ENCODE results near the gene ZNF324.
"Not testable (repeated sequence)": the region's sequence is repeated elsewhere in the genome, so short reads cannot be mapped to it uniquely, and the experiment has no call there.

Gene ZNF324

DNA sequence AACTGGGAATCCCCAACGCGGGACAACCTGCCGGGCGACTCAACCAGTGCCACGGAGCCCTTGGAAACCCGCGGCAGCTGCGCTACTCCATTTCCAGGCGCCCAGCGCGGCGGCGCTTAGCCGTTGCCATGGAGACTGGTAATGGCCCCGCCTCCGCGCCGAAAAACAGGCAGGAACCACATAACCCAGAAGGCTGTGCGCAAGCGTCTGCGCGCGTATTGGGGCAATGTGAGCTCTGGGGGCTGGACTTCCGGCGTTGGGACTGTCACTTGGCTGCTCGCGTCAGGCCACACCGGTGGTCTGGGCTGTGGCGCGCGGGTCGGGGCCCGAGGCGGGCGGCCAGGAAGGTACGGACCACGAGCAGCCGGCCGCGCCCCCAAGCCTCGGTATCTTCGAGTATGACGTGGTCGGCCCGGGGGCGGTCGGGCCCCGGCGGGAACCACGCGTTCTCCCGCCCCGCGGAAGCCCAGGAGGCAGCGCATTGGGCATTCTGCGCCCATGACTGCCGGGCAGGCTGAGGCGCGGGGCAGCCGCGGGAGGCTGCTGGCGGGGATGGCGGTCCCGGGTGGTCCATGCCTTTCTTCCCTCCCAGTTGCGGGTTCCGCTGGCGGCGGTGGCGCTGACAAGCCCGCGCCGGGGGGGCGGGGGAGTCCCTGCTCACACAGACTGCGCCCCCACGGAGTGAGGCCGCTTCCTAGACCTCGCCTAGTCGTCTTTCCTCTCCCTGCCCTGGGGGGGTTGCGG is 15.3 kb upstream of the ZNF324 start, which contains the start of gene ZNF324B:
Gene ZNF324B, plus strand, starts transcription at position 265 of the 744 bp plus-strand sequence. CDS start 2,080 bp downstream, outside the sequence.
- Histone ChIP-seq H3K9me3 (ENCODE audit: control insufficient read depth, insufficient read depth, low read length) (peaks cover 2% of the 10 kb centered on the region; the same call in 1 of the 2 replicates), H3K4me1 (ENCODE audit: control insufficient read depth, insufficient read depth, low read length) (no peaks in the 10 kb centered on the region), H3K4me3 (ENCODE audit: low read length) (peak within 1 kb of the TSS; percentile 51; the same call in 1 of the 2 replicates), H3K27ac (ENCODE audit: low read length) (no peak within 1 kb of the TSS), H3K27me3 (ENCODE audit: control insufficient read depth, insufficient read depth, low read length) (peaks cover 3% of the 10 kb centered on the region; the same call in 1 of the 2 replicates), H3K36me3 (ENCODE audit: control insufficient read depth, insufficient read depth, low read length) (no peaks in the 10 kb centered on the region)
- WGBS (ENCODE audit: insufficient coverage, insufficient read length) = no CpG with 5 or more reads among the region's 79 CpGs
- peak; percentile 95 for DNase-seq (ENCODE audit: low read depth, low spot score)

- H3K27me3 ChIP-seq (ENCODE audit: control insufficient read depth, insufficient read depth, low read length) = peaks cover 3% of the 10 kb centered on the region; the same call in 1 of the 2 replicates
- H3K4me1 ChIP-seq (ENCODE audit: control insufficient read depth, insufficient read depth, low read length) = no peaks in the 10 kb centered on the region
- H3K36me3 ChIP-seq (ENCODE audit: control insufficient read depth, insufficient read depth, low read length) = no peaks in the 10 kb centered on the region
- peaks cover 2% of the 10 kb centered on the region; the same call in 1 of the 2 replicates for H3K9me3 ChIP-seq (ENCODE audit: control insufficient read depth, insufficient read depth, low read length)
- DNase-seq (ENCODE audit: low read depth, low spot score) = no peak
- no peak overlapping the region for H3K27ac ChIP-seq (ENCODE audit: low read length)
- no peak overlapping the region for H3K4me3 ChIP-seq (ENCODE audit: low read length)
- WGBS (ENCODE audit: insufficient coverage, insufficient read length) = no CpG with 5 or more reads among the region's 6 CpGs
Observed at GRCh38 chr19:58453743-58454142, 13.1 kb upstream of the ZNF324 start.

- no peaks in the 10 kb centered on the region for H3K36me3 ChIP-seq (ENCODE audit: control insufficient read depth, insufficient read depth, low read length)
- no peaks in the 10 kb centered on the region for H3K4me1 ChIP-seq (ENCODE audit: control insufficient read depth, insufficient read depth, low read length)
- no peak overlapping the region for H3K27ac ChIP-seq (ENCODE audit: low read length)
- H3K27me3 ChIP-seq (ENCODE audit: control insufficient read depth, insufficient read depth, low read length) = peaks cover 3% of the 10 kb centered on the region
- DNase-seq (ENCODE audit: low read depth, low spot score) = no peak
- H3K4me3 ChIP-seq (ENCODE audit: low read length) = no peak overlapping the region
- no peaks in the 10 kb centered on the region for H3K9me3 ChIP-seq (ENCODE audit: control insufficient read depth, insufficient read depth, low read length)
- no CpG with 5 or more reads among the region's 21 CpGs for WGBS (ENCODE audit: insufficient coverage, insufficient read length)
Observed at GRCh38 chr19:58455306-58455705, 11.6 kb upstream of the ZNF324 start.

DNA sequence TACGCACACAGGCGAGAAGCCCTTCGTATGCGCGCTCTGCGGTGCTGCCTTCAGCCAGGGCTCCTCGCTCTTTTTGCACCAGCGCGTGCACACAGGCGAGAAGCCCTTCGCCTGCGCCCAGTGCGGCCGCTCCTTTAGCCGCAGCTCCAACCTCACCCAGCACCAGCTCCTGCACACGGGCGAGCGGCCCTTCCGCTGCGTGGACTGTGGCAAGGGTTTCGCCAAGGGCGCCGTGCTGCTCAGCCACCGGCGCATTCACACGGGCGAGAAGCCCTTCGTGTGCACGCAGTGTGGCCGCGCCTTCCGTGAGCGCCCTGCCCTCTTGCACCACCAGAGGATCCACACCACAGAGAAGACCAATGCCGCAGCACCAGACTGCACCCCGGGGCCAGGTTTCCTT is 10.8 kb upstream of the ZNF324 start:
- no peaks in the 10 kb centered on the region for H3K9me3 ChIP-seq (ENCODE audit: control insufficient read depth, insufficient read depth, low read length)
- WGBS (ENCODE audit: insufficient coverage, insufficient read length) = no CpG with 5 or more reads among the region's 35 CpGs
- no peak for DNase-seq (ENCODE audit: low read depth, low spot score)
- H3K36me3 ChIP-seq (ENCODE audit: control insufficient read depth, insufficient read depth, low read length) = no peaks in the 10 kb centered on the region
- no peak overlapping the region for H3K4me3 ChIP-seq (ENCODE audit: low read length)
- no peaks in the 10 kb centered on the region for H3K4me1 ChIP-seq (ENCODE audit: control insufficient read depth, insufficient read depth, low read length)
- H3K27me3 ChIP-seq (ENCODE audit: control insufficient read depth, insufficient read depth, low read length) = no peaks in the 10 kb centered on the region; the same call in 1 of the 2 replicates
- H3K27ac ChIP-seq (ENCODE audit: low read length) = no peak overlapping the region

DNA sequence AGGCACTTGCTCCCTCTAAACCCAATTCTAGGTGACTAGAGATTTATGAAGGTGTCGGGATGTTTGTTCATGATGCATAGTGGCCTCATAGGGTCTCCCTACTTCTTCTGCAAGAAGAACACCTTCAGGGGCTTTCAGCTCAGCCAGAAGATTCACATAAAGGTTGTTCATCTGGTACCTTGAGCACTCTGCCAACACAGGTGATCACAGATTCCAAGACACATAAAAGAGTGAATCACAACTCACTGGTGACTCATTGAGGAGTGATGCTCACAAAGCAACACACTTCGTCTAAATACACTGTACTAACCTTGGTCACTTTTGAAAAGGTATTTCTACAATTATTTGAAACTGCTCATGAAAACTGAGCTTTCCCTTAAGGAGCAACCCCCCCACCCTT is 6.8 kb upstream of the ZNF324 start:
- Histone ChIP-seq H3K27me3 (ENCODE audit: control insufficient read depth, insufficient read depth, low read length) (no peaks in the 10 kb centered on the region; the same call in 1 of the 2 replicates), H3K9me3 (ENCODE audit: control insufficient read depth, insufficient read depth, low read length) (no peaks in the 10 kb centered on the region), H3K36me3 (ENCODE audit: control insufficient read depth, insufficient read depth, low read length) (no peaks in the 10 kb centered on the region), H3K4me3 (ENCODE audit: low read length) (no peak overlapping the region), H3K27ac (ENCODE audit: low read length) (no peak overlapping the region), H3K4me1 (ENCODE audit: control insufficient read depth, insufficient read depth, low read length) (no peaks in the 10 kb centered on the region)
- no CpG with 5 or more reads among the region's 2 CpGs for WGBS (ENCODE audit: insufficient coverage, insufficient read length)
- DNase-seq (ENCODE audit: low read depth, low spot score) = no peak

DNA sequence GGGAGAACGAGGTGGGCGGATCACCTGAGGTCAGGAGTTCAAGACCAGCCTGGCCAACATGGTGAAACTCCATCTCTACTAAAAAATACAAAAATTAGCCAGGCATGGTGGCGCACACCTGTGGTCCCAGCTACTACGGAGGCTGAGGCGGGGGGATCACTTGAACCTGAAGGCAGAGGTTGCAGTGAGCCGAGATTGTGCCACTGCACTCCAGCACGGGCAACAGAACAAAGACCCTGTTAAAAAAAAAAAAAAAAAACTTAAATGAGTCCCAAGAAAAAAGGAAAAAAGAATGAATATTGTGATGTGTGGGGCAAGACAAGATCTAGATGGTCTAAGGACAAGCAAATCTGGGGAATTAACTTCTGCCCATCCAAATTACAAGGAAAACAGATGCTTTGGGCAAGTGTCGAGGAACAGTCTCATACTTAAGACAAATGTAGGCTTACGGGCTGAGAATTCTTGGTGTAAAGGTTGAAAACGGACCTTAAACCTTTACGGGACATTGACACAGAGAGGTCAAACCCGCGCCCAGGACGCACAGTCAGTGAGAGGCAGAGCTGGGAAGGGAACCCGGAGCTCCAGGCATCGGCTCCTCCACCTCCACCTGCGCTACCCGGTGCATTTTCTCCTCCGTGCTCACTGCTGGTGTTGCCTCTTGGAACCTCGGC is 656 bp upstream of the ZNF324 start:
- WGBS (ENCODE audit: insufficient coverage, insufficient read length) = no CpG with 5 or more reads among the region's 20 CpGs
- no peak overlapping the region for H3K27ac ChIP-seq (ENCODE audit: low read length)
- no peak for DNase-seq (ENCODE audit: low read depth, low spot score)
- no peaks in the 10 kb centered on the region for H3K9me3 ChIP-seq (ENCODE audit: control insufficient read depth, insufficient read depth, low read length)
- no peaks in the 10 kb centered on the region for H3K4me1 ChIP-seq (ENCODE audit: control insufficient read depth, insufficient read depth, low read length)
- peaks cover 5% of the 10 kb centered on the region; the same call in 1 of the 2 replicates for H3K36me3 ChIP-seq (ENCODE audit: control insufficient read depth, insufficient read depth, low read length)
- H3K27me3 ChIP-seq (ENCODE audit: control insufficient read depth, insufficient read depth, low read length) = no peaks in the 10 kb centered on the region
- H3K4me3 ChIP-seq (ENCODE audit: low read length) = peak overlapping the region; percentile 23; the same call in 1 of the 2 replicates

DNA sequence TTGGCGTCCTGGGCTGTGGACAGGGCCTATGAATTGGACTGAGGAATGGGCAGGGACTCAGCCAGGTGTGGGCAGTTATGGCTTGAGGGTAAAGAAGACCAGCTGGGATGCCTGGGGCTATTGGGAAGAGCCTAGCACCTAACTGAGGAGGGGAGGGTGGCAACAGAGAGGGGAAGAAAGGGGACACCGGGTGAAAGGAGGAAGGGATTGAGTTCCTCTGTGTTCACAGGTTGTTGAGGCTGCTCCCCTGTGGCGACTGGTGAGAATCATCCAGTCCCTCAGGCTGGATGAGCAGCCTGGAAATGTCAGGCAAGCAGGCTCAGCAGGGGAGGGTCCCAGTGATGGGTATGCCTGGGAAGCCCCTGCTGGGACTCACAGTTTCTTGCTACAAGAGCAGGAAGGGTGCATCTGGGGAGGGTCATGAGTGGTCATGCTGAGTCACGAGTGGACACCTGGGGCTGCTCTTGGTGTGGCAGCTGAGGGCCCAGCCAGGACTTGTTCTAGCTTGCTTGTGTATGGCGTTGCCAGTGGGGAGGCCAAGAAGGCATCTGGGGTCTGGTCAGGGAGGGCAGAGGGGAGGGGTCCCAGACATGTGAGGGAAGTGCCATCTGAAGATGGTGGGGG is 1.4 kb downstream of the ZNF324 start:
- no peak overlapping the region for H3K27ac ChIP-seq (ENCODE audit: low read length)
- no peaks in the 10 kb centered on the region for H3K9me3 ChIP-seq (ENCODE audit: control insufficient read depth, insufficient read depth, low read length)
- WGBS (ENCODE audit: insufficient coverage, insufficient read length) = no CpG with 5 or more reads among the region's 5 CpGs
- no peaks in the 10 kb centered on the region for H3K27me3 ChIP-seq (ENCODE audit: control insufficient read depth, insufficient read depth, low read length)
- no peak for DNase-seq (ENCODE audit: low read depth, low spot score)
- H3K4me3 ChIP-seq (ENCODE audit: low read length) = no peak overlapping the region
- peaks cover 12% of the 10 kb centered on the region for H3K36me3 ChIP-seq (ENCODE audit: control insufficient read depth, insufficient read depth, low read length)
- no peaks in the 10 kb centered on the region for H3K4me1 ChIP-seq (ENCODE audit: control insufficient read depth, insufficient read depth, low read length)

- peaks cover 12% of the 10 kb centered on the region for H3K36me3 ChIP-seq (ENCODE audit: control insufficient read depth, insufficient read depth, low read length)
- H3K4me3 ChIP-seq (ENCODE audit: low read length) = no peak overlapping the region
- H3K27me3 ChIP-seq (ENCODE audit: control insufficient read depth, insufficient read depth, low read length) = no peaks in the 10 kb centered on the region
- no peaks in the 10 kb centered on the region for H3K9me3 ChIP-seq (ENCODE audit: control insufficient read depth, insufficient read depth, low read length)
- H3K27ac ChIP-seq (ENCODE audit: low read length) = no peak overlapping the region
- DNase-seq (ENCODE audit: low read depth, low spot score) = no peak
- WGBS (ENCODE audit: insufficient coverage, insufficient read length) = no CpG with 5 or more reads among the region's 17 CpGs
- no peaks in the 10 kb centered on the region for H3K4me1 ChIP-seq (ENCODE audit: control insufficient read depth, insufficient read depth, low read length)
Observed at GRCh38 chr19:58469241-58470013, 2.5 kb downstream of the ZNF324 start.

DNA sequence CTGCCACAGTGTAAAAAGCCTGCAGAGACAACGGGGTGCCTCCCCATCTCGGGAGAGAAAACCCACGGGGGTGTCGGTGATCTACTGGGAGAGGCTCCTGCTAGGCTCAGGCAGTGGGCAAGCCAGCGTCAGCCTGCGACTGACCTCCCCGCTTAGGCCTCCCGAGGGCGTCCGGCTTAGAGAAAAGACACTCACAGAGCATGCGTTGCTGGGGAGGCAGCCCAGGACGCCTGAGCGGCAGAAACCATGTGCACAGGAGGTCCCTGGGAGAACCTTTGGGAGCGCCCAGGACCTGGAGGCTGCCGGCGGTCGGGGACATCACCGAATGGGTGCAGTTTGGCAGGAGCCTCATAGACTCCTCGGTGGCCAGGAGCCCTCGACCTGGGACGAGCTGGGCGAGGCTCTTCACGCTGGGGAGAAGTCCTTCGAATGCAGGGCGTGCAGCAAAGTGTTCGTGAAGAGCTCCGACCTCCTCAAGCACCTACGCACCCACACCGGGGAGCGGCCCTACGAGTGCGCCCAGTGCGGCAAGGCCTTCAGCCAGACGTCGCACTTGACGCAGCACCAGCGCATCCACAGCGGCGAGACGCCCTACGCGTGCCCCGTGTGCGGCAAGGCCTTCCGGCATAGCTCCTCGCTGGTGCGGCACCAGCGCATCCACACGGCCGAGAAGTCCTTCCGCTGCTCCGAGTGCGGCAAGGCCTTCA is 4.1 kb downstream of the ZNF324 start:
- H3K4me3 ChIP-seq (ENCODE audit: low read length); DNase-seq (ENCODE audit: low read depth, low spot score); H3K27me3 ChIP-seq (ENCODE audit: control insufficient read depth, insufficient read depth, low read length); H3K4me1 ChIP-seq (ENCODE audit: control insufficient read depth, insufficient read depth, low read length); H3K9me3 ChIP-seq (ENCODE audit: control insufficient read depth, insufficient read depth, low read length); H3K27ac ChIP-seq (ENCODE audit: low read length): not testable (repeated sequence)
- H3K36me3 ChIP-seq (ENCODE audit: control insufficient read depth, insufficient read depth, low read length) = peaks cover 12% of the 10 kb centered on the region
- WGBS (ENCODE audit: insufficient coverage, insufficient read length) = no CpG with 5 or more reads among the region's 53 CpGs
